Measurements from ENCODE around the gene CLEC18B. TPM values are rescaled to one million over a fixed set of nuclear protein-coding genes. Genes with fewer than 3 reads are reported as not detected.
"Not testable (repeated sequence)": the region's sequence is repeated elsewhere in the genome, so short reads cannot be mapped to it uniquely, and the experiment has no call there.

CLEC18B gene
- total and polyA plus RNA-seq, 2 of the 4 experiments (the other 2 are of a cell fraction), result 0.17 TPM; not detected in 1

DNA sequence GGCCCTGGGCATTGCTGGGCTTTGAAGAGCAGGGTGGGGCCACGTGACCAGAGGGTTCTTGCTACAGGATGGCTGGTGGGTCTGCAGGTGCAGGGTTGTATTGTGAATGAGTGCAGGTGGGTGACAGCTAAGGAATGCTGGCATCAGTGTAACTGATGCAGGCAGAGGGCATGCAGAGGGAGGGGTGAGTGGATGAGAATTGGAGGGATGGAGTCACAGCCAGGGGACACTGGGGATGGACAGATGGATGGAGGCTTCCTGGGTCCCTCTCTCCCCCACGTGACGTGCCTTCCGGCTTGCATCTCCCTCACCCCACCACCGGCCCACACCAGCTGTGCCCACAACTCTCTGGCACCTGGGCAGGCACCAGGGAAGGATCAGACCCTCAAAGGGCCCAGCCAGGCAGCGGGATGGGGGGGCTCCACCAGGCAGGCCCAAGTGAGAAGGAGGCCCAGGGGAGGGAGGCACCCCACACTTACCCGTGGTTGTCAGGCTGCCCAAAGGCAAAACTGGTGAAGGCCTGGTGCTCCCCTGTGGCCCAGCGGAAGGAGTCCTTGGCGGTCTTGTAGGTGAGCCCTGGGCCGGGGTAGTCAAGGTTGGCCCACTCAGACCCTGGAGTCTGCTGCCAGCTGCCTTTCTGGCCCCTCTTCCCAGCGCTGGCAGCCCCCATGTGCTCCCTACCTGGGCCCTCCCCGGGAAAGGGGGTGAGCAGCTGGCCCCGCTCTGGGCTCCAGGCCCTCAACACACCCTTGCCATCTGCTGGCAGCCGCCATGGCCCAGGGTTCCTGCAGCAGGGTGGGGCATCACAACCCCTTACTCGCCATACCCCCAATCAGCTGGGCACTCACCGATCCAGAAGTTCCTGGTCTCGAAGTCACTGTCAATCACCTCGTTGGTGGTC lies 11.0 kb downstream of the CLEC18B start:
- H2AK9ac ChIP-seq (replicated peaks; ENCODE audit: low read depth, low read length, poor library complexity); BruUV-seq (replicated peaks); H2BK20ac ChIP-seq (ENCODE audit: low read depth, low read length); H4K8ac ChIP-seq (ENCODE audit: low read depth in 2 of 2, low read length in 2 of 2); H2BK5ac ChIP-seq (ENCODE audit: low read depth, low read length, poor library complexity, severe bottlenecking); in situ Hi-C loops (cut with MboI; ENCODE audit: low sequenced_read_pairs); H3K79me1 ChIP-seq (ENCODE audit: low read depth in 1 of 2, low read length in 2 of 2); H3K4me2 ChIP-seq (ENCODE audit: low read depth, low read length); H3K36me3 ChIP-seq (ENCODE audit: control insufficient read depth, insufficient read depth, low read length); POLR2A ChIA-PET (ENCODE audit: unreplicated experiment); H3K56ac ChIP-seq (ENCODE audit: extremely low read depth, insufficient read depth, low read length); H2BK15ac ChIP-seq (ENCODE audit: low read depth, low read length); CTCF ChIA-PET; H3K4me1 ChIP-seq (ENCODE audit: control insufficient read depth, insufficient read depth, low read length); H3K14ac ChIP-seq (replicated peaks; ENCODE audit: low read depth, low read length); H4K20me1 ChIP-seq (ENCODE audit: insufficient read depth, low read length); H3K18ac ChIP-seq (ENCODE audit: low read depth, low read length); H3K27ac ChIP-seq (ENCODE audit: insufficient read depth, low read length); DNase-seq; H3K9me3 ChIP-seq (ENCODE audit: control insufficient read depth, insufficient read depth, low read length); H3K4ac ChIP-seq (ENCODE audit: low read depth, low read length); H2AFZ ChIP-seq (replicated peaks; ENCODE audit: low read length, poor library complexity); H2AK5ac ChIP-seq (ENCODE audit: low read depth, low read length); H4K5ac ChIP-seq (ENCODE audit: low read depth, low read length); H2BK120ac ChIP-seq (ENCODE audit: low read depth, low read length); H3K27me3 ChIP-seq (ENCODE audit: control insufficient read depth, insufficient read depth, low read length); H4K91ac ChIP-seq (ENCODE audit: insufficient read depth, low read depth, low read length); H3K9me1 ChIP-seq (ENCODE audit: insufficient read depth, low read length); intact Hi-C loops (cut with micrococcal nuclease); dilution Hi-C loops (cut with HindIII; ENCODE audit: low sequenced_read_pairs, unreplicated experiment); H3K23ac ChIP-seq (ENCODE audit: low read depth, low read length); H3K9ac ChIP-seq (ENCODE audit: low read depth, low read length); H3K4me3 ChIP-seq (ENCODE audit: insufficient read depth, low read depth, low read length); ATAC-seq (ENCODE audit: low read depth): not testable (repeated sequence)
- WGBS, 2 experiments (ENCODE audit: extremely low coverage in 2 of 2, insufficient read length in 1 of 2), result no CpG with 5 or more reads among the region's 18 CpGs

DNA sequence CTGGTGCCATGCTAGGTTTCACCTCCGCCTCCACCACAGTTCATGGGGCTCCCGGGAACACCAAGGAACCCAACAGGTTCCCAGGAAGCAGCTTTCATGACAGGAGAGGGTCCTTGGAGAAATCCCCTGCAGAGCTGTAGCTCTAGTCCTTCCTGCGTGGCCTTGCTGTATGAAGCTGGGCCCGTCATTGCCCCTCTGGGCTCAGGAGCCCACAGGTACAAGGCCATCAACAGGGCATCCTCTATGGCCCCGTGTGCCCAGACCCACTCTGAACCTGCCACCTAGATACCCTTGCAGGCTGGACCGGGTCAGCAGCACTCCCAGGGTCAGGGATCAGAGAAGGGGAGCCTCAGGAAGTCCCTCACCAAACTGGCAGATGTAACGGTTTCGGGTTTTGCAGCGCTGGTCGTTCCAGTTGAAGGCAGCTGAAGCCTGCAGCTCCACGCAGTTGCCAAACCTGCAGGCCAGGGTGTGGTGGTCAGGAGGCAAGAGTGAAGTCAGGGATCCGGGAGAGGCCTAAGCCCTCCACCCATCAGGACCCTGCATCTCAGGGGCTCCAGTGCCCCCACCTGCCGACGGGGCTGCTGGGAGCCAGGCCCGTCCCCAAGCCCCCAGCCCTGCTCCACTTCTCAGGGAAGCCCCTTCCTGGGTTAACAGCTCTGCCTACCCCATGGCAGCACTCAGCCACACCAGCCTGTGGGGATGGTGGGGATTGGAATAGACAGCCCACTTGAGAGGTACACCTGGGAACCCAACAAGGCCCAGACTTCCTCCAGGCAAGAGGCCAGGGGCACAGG lies 11.9 kb downstream of the CLEC18B start:
- WGBS, 2 experiments (ENCODE audit: extremely low coverage in 2 of 2, insufficient read length in 1 of 2), result no CpG with 5 or more reads among the region's 15 CpGs
- H3K18ac ChIP-seq (ENCODE audit: low read depth, low read length); POLR2A ChIA-PET (ENCODE audit: unreplicated experiment); H3K9me1 ChIP-seq (ENCODE audit: insufficient read depth, low read length); DNase-seq; intact Hi-C loops (cut with micrococcal nuclease); H2AFZ ChIP-seq (replicated peaks; ENCODE audit: low read length, poor library complexity); H3K36me3 ChIP-seq (ENCODE audit: control insufficient read depth, insufficient read depth, low read length); H4K8ac ChIP-seq (ENCODE audit: low read depth in 2 of 2, low read length in 2 of 2); H3K56ac ChIP-seq (ENCODE audit: extremely low read depth, insufficient read depth, low read length); H3K9ac ChIP-seq (ENCODE audit: low read depth, low read length); ATAC-seq (ENCODE audit: low read depth); H3K27ac ChIP-seq (ENCODE audit: insufficient read depth, low read length); H2BK20ac ChIP-seq (ENCODE audit: low read depth, low read length); H2BK120ac ChIP-seq (ENCODE audit: low read depth, low read length); H3K14ac ChIP-seq (replicated peaks; ENCODE audit: low read depth, low read length); H3K9me3 ChIP-seq (ENCODE audit: control insufficient read depth, insufficient read depth, low read length); H3K4me1 ChIP-seq (ENCODE audit: control insufficient read depth, insufficient read depth, low read length); H2BK15ac ChIP-seq (ENCODE audit: low read depth, low read length); H4K5ac ChIP-seq (ENCODE audit: low read depth, low read length); H3K4me3 ChIP-seq (ENCODE audit: insufficient read depth, low read depth, low read length); BruUV-seq (replicated peaks); dilution Hi-C loops (cut with HindIII; ENCODE audit: low sequenced_read_pairs, unreplicated experiment); H3K79me1 ChIP-seq (ENCODE audit: low read depth in 1 of 2, low read length in 2 of 2); H3K4me2 ChIP-seq (ENCODE audit: low read depth, low read length); H2BK5ac ChIP-seq (ENCODE audit: low read depth, low read length, poor library complexity, severe bottlenecking); H3K27me3 ChIP-seq (ENCODE audit: control insufficient read depth, insufficient read depth, low read length); H2AK5ac ChIP-seq (ENCODE audit: low read depth, low read length); in situ Hi-C loops (cut with MboI; ENCODE audit: low sequenced_read_pairs); H4K20me1 ChIP-seq (ENCODE audit: insufficient read depth, low read length); H2AK9ac ChIP-seq (replicated peaks; ENCODE audit: low read depth, low read length, poor library complexity); CTCF ChIA-PET; H4K91ac ChIP-seq (ENCODE audit: insufficient read depth, low read depth, low read length); H3K4ac ChIP-seq (ENCODE audit: low read depth, low read length); H3K23ac ChIP-seq (ENCODE audit: low read depth, low read length): not testable (repeated sequence)

Measured in IMR-90 (cell line).